HUDEP-2 (cell line): ENCODE data around the gene ATP5F1B.

Experiments
- DNase-seq, 76 experiments: peaks; one replicate each; lab custom pipeline; 2025; ENCODE audit not compliant: unreplicated experiment in 76 of 76; lab: John Stamatoyannopoulos, UW

Gene ATP5F1B

GRCh38 chr12:56628671-56629458 lies 16.9 kb downstream of the ATP5F1B start:
- peak in 13 of 76 experiments; percentile 6 to 33 (median 15) for DNase-seq

DNA sequence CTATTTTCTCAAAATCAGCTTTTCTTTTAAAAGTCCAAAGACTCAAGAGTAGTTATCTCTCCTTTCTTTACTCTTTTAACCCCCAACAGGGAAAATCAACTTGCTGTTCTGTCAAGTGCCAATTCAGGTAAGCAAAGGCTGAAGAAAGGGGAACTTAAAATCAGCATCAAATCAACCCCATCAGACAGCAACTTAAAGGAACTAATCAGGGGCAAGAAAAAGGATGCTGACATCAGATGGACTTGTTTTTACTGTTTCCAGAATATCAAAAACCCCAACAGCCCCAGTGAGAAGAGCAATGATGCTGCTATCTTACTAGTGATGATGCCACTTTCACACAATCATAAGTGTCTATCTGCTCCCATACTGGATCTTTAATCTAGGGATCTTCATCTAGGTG lies 19.1 kb downstream of the ATP5F1B start:
- no peak for DNase-seq

GRCh38 chr12:56622535-56622934 lies 23.2 kb downstream of the ATP5F1B start:
- DNase-seq: no peak

GRCh38 chr12:56616925-56617324 lies 28.9 kb downstream of the ATP5F1B start:
- DNase-seq: peak in 12 of 76 experiments; percentile 1 to 31 (median 22)

GRCh38 chr12:56616244-56616643 lies 29.5 kb downstream of the ATP5F1B start:
- no peak for DNase-seq

- no peak for DNase-seq
Observed at GRCh38 chr12:56614627-56615026, 31.2 kb downstream of the ATP5F1B start.

DNA sequence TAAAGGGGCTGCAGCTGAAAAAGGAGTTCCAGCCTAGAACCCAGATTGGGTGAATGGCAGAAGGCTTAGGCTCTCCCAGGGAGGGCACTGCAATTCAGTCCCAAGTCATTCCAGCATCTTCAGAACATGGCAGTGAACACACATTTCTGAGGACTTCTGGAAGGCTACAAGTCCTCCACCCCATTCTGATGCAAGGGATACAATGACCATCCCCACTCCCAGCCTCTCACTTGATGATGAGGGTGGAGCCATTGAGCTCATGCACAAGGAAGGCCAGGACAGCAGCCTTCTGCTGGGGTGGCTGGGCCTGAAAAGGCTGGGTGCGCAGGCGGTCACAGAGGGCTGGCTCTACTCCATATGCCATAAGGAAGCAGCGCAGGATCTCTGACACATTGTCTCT lies 41.4 kb downstream of the ATP5F1B start:
- DNase-seq: no peak

DNA sequence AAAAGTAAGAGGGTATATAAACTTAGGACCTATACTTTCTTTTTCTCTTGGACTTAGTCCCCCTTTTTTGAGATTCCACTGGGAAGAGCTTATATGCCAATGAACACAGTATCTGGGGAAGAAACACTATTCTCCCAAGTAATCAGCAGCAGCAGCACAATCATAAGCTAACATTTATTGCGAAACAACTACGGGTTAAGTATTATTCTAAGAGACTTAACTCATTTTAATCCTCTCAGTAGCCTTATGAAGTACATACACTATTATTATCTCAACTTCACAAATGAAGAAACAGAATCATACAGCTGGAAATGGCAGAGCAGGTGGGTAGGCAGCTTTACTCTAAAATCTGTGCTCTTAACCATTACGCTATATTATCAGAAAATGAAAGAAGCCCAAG lies 43.5 kb downstream of the ATP5F1B start:
- no peak for DNase-seq

DNA sequence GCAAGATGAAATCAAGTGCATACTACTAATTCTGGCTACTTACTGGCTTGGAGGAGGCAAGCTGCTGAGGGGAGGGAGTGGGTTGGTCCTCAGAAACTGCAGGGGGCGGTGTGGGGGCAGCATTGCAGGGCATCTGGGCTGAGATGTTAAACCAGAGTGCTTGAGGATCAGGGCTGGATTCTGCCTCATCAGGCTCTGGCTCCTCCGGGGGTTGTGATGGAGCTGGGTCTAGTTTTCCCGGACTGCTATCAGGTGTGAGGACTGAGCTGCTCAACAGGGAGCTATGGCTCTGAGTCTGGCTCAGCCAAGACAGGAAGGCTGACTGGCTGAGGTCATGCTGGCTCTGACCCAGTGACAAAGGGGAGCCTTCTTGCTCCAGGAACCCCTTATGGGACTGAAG lies 44.3 kb downstream of the ATP5F1B start:
- DNase-seq: peak in 19 of 76 experiments; percentile 6 to 34 (median 14)

DNA sequence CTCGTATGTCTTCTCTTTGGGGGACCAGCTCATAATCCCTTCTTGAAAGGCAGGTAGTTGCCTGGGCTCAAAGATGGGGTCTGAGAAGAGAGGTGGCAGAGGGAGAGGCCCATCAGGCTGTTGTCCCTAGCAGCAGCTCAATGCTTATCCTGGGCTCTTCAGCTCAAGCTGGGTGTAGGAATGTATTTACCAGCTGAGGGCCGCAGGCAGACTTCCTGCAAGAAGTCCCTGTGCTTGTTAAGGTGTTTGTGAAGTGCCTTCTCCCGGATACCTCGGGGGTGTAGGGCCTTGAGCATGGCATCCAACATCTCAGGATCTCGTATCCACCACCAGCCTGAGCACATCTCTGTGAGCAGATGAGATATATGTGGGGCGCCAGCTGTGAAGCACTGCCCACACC lies 45.0 kb downstream of the ATP5F1B start:
- no peak for DNase-seq

- no peak for DNase-seq
Observed at GRCh38 chr12:56599797-56600196, 46.0 kb downstream of the ATP5F1B start.

- DNase-seq: no peak
Observed at GRCh38 chr12:56599041-56599440, 46.7 kb downstream of the ATP5F1B start.

DNA sequence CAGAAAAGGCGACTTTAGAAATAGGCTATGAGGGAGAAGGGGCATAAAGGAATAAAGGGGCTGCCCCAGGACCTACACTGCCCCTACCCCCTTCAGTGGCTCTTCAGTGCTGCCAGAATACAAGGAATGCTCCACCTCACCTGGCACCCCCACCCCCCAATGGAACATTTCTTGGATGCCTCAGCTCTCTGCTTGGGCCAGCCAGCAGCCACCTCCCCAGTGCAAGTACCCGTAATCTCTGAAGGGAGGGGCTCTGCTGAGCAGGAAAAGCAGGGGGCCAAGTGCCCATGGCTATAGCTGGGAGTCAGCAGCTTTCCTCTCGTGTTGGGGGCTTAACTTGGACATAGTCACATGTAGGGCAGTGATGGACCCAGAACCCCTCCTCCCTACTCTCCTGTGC lies 49.0 kb downstream of the ATP5F1B start:
- DNase-seq: no peak

DNA sequence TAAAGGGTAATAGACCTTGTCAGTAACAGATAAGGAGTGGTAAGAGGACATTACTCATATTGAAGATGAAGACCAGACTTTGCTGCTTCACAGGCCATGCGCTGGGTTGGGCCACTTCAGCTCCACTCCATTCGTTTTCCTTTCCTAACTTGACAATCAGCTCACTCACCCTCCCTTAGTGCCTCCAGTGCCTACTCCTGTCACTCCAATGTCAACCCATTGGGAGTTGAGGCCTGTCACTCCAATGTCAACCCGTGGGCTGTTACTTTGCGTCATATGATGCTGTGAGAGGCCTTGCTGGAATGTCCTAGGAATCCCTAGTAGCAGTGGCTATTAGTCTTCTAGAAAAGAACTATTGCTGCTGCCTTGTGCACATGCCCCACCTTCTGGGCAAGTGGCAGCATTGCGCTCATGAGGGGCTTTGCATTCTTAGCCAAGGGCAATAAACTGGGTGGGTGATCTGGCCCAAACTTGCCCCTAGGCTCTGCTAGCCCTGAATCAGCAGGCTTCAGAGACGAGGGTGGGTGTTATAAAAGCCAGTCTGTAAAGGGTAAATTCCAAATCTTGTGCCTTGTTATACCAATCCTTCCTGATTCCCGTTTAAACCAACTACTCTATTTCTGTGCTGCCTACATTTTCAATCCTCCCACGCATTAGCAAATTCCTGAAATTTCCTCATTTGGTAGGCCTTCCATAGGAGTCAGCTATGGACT lies 51.7 kb downstream of the ATP5F1B start:
- DNase-seq: peak in 50 of 76 experiments; percentile 5 to 59 (median 32)

GRCh38 chr12:56591961-56592360 lies 53.8 kb downstream of the ATP5F1B start:
- no peak for DNase-seq

DNA sequence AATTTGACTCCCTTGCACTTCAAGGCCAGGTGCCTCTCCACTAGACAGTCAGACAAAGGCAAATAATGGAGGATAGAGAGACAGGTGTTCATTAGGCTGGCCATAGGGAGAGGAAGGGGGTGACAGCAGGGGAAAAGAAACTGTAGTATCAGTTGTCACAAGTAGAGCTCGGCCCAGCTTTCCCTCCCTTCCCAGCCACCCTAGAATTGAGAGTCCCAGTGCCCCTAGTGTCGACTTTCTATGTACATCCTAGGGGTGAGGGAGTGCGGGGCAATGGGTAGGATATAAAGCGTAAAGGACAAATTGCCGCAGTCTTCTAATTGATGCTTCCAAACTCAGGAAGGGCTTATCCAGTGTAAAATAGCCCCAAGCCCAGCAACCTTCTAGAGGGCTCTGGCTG lies 54.7 kb downstream of the ATP5F1B start:
- no peak for DNase-seq

- DNase-seq: peak in 16 of 76 experiments; percentile 1 to 31 (median 13)
Observed at GRCh38 chr12:56590237-56590830, 55.5 kb downstream of the ATP5F1B start.

DNA sequence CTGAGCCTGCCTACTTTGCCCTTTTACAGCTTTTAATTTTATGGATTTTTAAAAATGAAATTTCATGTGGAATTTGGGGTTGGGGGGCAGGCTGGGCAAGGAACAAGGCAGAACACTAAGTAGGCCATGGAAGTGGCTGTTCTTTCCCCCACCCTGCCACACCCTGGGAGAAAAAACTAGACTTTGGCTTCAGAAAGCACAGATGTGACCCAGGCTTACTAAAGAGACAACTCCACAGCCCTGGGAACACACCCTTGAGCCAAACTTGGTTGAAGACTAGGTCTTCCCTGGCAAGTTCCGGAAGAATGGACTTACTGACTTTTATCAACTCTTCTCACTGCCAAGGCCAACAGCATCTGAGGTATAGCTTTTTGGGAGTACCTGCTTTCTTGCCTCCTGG lies 56.0 kb downstream of the ATP5F1B start:
- no peak for DNase-seq
